GM23338 (cell line): ENCODE results near the gene VPS72.

Experiments used
- CREB1 ChIP-seq: fragments of 250-450 bp; sonication (Bioruptor Pico); IDR thresholded peaks from 2 replicates; pipeline ENCODE4 v1.5.0; 2020; ENCODE audit warnings: low read depth, mild to moderate bottlenecking, moderate library complexity
- EZH2 ChIP-seq: fragments of 200-600 bp; sonication (generic); IDR thresholded peaks from one replicate; pipeline ENCODE4 v1.8.0; 2017; ENCODE audit warnings: antibody characterized with exemption, mild to moderate bottlenecking, low read depth; ENCODE audit not compliant: unreplicated experiment
- EZH2phosphoT487 ChIP-seq: fragments of 200-600 bp; sonication (generic); IDR thresholded peaks from one replicate; pipeline ENCODE4 v1.8.1; 2018; ENCODE audit warnings: antibody characterized with exemption; ENCODE audit not compliant: unreplicated experiment
- JUNB ChIP-seq: IDR thresholded peaks from one replicate; pipeline ENCODE4 v1.6.1; 2016; ENCODE audit warnings: antibody characterized with exemption; ENCODE audit not compliant: unreplicated experiment
- NANOG ChIP-seq: IDR thresholded peaks from 2 replicates; pipeline ENCODE4 v1.6.1; 2016; ENCODE audit warnings: antibody characterized with exemption, borderline replicate concordance
- POLR2AphosphoS5 ChIP-seq: IDR thresholded peaks from 2 replicates; pipeline ENCODE4 v1.6.1; 2016; ENCODE audit warnings: antibody characterized with exemption, low read depth
- REST ChIP-seq: IDR thresholded peaks from one replicate; pipeline ENCODE4 v1.6.1; 2018; ENCODE audit warnings: antibody characterized with exemption; ENCODE audit not compliant: unreplicated experiment
- ZNF114 ChIP-seq: fragments of 250-450 bp; sonication (Bioruptor Pico); IDR thresholded peaks from 2 replicates; pipeline ENCODE4 v1.5.0; 2020; ENCODE audit warnings: mild to moderate bottlenecking, moderate library complexity
- ZNF331 ChIP-seq: fragments of 250-450 bp; sonication (Bioruptor Pico); IDR thresholded peaks from 2 replicates; pipeline ENCODE4 v1.5.0; 2020; ENCODE audit warnings: low read depth, mild to moderate bottlenecking, moderate library complexity
- ZNF462 ChIP-seq: fragments of 250-450 bp; sonication (Bioruptor Pico); IDR thresholded peaks from 2 replicates; pipeline ENCODE4 v1.5.0; 2020; ENCODE audit warnings: mild to moderate bottlenecking, moderate library complexity
- TF ChIP-seq, protein P1 (sequence below), 2 experiments: fragments of 200-600 bp in 1 of 2; sonication (generic) in 1 of 2; conservative IDR thresholded peaks; 2 replicates each; pipeline versions ENCODE4 v1.5.1 to v1.6.1; 2016 to 2017; ENCODE audit warnings: antibody characterized with exemption in 2 of 2, low read depth in 2 of 2, mild to moderate bottlenecking in 2 of 2, moderate library complexity in 1 of 2
- TF ChIP-seq, protein P2 (sequence below): IDR thresholded peaks from 2 replicates; pipeline ENCODE4 v1.6.1; 2016; ENCODE audit warnings: antibody characterized with exemption

GRCh38 chr1:151131701-151132334 lies 58.2 kb downstream of the VPS72 start:
- TF ChIP-seq POLR2AphosphoS5 (no peak), REST (no peak), EZH2 (no peak), JUNB (no peak), EZH2phosphoT487 (no peak), CREB1 (CRISPR knock-in tag) (no peak), ZNF331 (CRISPR knock-in tag) (no peak), ZNF114 (CRISPR knock-in tag) (no peak), NANOG (no peak), ZNF462 (CRISPR knock-in tag) (no peak)
- TF ChIP-seq, protein P1, sequence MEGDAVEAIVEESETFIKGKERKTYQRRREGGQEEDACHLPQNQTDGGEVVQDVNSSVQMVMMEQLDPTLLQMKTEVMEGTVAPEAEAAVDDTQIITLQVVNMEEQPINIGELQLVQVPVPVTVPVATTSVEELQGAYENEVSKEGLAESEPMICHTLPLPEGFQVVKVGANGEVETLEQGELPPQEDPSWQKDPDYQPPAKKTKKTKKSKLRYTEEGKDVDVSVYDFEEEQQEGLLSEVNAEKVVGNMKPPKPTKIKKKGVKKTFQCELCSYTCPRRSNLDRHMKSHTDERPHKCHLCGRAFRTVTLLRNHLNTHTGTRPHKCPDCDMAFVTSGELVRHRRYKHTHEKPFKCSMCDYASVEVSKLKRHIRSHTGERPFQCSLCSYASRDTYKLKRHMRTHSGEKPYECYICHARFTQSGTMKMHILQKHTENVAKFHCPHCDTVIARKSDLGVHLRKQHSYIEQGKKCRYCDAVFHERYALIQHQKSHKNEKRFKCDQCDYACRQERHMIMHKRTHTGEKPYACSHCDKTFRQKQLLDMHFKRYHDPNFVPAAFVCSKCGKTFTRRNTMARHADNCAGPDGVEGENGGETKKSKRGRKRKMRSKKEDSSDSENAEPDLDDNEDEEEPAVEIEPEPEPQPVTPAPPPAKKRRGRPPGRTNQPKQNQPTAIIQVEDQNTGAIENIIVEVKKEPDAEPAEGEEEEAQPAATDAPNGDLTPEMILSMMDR (conservative IDR thresholded peaks at IDR 0.05; ENCODE audit: low read depth in 2 of 2) = no peak
- TF ChIP-seq, protein P2, sequence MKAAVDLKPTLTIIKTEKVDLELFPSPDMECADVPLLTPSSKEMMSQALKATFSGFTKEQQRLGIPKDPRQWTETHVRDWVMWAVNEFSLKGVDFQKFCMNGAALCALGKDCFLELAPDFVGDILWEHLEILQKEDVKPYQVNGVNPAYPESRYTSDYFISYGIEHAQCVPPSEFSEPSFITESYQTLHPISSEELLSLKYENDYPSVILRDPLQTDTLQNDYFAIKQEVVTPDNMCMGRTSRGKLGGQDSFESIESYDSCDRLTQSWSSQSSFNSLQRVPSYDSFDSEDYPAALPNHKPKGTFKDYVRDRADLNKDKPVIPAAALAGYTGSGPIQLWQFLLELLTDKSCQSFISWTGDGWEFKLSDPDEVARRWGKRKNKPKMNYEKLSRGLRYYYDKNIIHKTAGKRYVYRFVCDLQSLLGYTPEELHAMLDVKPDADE = no peak
